ENCODE results near the gene IQSEC1.

Gene IQSEC1

GRCh38 chr3:13037458-13038117 is 35.6 kb downstream of the IQSEC1 start:
- Mint-ChIP-seq H3K27ac (no peak overlapping the region), H3K36me3 (ENCODE audit: low read depth) (no peaks in the 10 kb centered on the region), H3K9me3 (no peaks in the 10 kb centered on the region), H3K4me3 (no peak overlapping the region), H3K27me3 (ENCODE audit: low read depth) (no peaks in the 10 kb centered on the region), H3K4me1 (ENCODE audit: low read depth) (no peaks in the 10 kb centered on the region)
- DNase-seq (ENCODE audit: low spot score): no peak

DNA sequence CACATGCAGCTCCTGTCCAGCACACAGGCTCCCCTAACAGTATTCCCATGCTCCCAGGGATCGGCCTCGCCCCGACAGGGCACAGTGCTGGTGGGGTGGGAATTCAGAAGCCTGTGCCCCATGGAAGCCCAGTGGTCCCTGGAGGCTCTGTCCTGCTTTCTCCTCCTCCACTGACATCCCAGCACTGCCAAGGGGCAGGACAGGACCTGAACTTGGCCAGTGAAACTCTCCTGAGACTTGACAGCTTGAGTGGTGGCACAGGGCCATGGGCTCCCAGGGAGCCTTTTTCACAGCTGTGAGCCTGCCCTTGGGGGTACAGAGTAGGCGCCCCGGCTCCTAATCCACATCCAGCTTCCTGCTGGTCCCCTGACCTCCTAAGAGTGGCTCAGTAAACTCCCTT is 38.4 kb downstream of the IQSEC1 start:
- H3K4me1 Mint-ChIP-seq (ENCODE audit: low read depth): no peaks in the 10 kb centered on the region
- no peak overlapping the region for H3K27ac Mint-ChIP-seq
- no peak for DNase-seq (ENCODE audit: low spot score)
- H3K4me3 Mint-ChIP-seq: no peak overlapping the region
- no peaks in the 10 kb centered on the region for H3K27me3 Mint-ChIP-seq (ENCODE audit: low read depth)
- no peaks in the 10 kb centered on the region for H3K36me3 Mint-ChIP-seq (ENCODE audit: low read depth)
- no peaks in the 10 kb centered on the region for H3K9me3 Mint-ChIP-seq

- Mint-ChIP-seq H3K9me3 (no peaks in the 10 kb centered on the region), H3K27me3 (ENCODE audit: low read depth) (no peaks in the 10 kb centered on the region), H3K27ac (no peak overlapping the region), H3K36me3 (ENCODE audit: low read depth) (no peaks in the 10 kb centered on the region), H3K4me3 (no peak overlapping the region), H3K4me1 (ENCODE audit: low read depth) (no peaks in the 10 kb centered on the region)
- DNase-seq (ENCODE audit: low spot score): no peak
Observed at GRCh38 chr3:13034109-13034800, 39.0 kb downstream of the IQSEC1 start.

- DNase-seq (ENCODE audit: low spot score): no peak
- Mint-ChIP-seq H3K27me3 (ENCODE audit: low read depth) (no peaks in the 10 kb centered on the region), H3K27ac (no peak overlapping the region), H3K9me3 (no peaks in the 10 kb centered on the region), H3K4me3 (no peak overlapping the region), H3K4me1 (ENCODE audit: low read depth) (no peaks in the 10 kb centered on the region), H3K36me3 (ENCODE audit: low read depth) (no peaks in the 10 kb centered on the region)
Observed at GRCh38 chr3:13032206-13032605, 41.0 kb downstream of the IQSEC1 start.

- H3K27ac Mint-ChIP-seq: no peak overlapping the region
- H3K36me3 Mint-ChIP-seq (ENCODE audit: low read depth): no peaks in the 10 kb centered on the region
- H3K4me3 Mint-ChIP-seq: no peak overlapping the region
- no peak for DNase-seq (ENCODE audit: low spot score)
- H3K4me1 Mint-ChIP-seq (ENCODE audit: low read depth): no peaks in the 10 kb centered on the region
- H3K27me3 Mint-ChIP-seq (ENCODE audit: low read depth): no peaks in the 10 kb centered on the region
- H3K9me3 Mint-ChIP-seq: no peaks in the 10 kb centered on the region
Observed at GRCh38 chr3:13031621-13032020, 41.6 kb downstream of the IQSEC1 start.

DNA sequence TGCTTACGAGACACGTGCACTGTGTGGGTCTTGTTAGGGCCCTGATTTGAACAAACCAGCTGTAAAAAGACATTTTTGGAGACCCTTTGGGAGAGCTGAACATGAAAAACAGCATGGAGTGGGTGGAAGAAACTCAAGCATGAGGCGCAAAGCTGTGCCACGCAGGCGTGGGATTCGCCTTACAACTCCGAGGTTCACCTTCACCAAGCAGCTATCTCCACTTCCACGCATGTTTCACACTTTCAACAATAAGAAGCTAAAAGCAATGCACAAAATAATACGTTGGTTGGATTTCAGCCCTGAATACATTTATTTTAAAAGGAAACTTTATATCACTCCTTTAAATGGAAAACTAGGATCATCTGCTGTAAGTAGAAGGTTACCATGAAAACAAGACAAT is 42.5 kb downstream of the IQSEC1 start:
- Mint-ChIP-seq H3K4me1 (ENCODE audit: low read depth) (no peaks in the 10 kb centered on the region), H3K9me3 (no peaks in the 10 kb centered on the region), H3K27ac (no peak overlapping the region), H3K27me3 (ENCODE audit: low read depth) (no peaks in the 10 kb centered on the region), H3K4me3 (no peak overlapping the region), H3K36me3 (ENCODE audit: low read depth) (no peaks in the 10 kb centered on the region)
- no peak for DNase-seq (ENCODE audit: low spot score)

DNA sequence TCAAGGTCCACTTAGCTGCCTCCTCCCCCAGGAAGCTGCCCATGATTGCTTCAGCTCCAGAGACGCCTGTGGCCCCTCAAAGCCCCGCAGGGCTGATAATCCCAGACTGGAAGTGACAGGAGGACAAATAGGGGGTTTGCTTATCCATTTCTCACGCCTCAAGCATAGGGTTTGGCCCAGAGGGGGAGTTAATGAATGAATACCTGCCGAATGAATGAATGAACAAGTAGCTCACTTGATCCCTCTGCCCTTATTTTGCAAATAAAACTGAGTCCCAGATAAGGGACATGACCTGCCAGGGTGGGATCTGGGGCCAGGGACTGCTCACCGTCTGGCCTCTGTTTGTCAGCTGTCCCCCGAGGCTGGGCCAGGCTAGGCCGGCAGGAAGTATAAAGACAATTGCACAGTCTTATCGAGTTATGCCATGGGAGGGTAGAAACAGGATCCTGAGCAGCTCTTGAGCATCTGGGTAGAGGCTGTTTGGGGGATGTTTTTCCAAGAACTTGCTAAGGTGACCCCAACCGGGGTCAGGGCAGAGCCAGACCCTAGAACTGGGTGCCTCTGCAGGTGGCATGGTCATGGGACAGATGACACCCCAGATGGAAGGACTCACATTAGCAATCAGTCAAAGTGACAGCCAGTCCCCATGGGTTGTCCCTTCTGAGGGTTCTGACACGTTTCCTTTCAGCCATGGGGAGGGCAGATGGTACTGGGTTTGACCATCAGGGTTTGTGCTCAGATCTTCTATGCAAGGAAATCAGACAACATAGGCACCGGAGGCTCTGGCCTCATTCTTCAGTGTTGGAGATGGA is 45.0 kb downstream of the IQSEC1 start:
- Mint-ChIP-seq H3K4me3 (no peak overlapping the region), H3K36me3 (ENCODE audit: low read depth) (no peaks in the 10 kb centered on the region), H3K27me3 (ENCODE audit: low read depth) (no peaks in the 10 kb centered on the region), H3K27ac (no peak overlapping the region), H3K4me1 (ENCODE audit: low read depth) (no peaks in the 10 kb centered on the region), H3K9me3 (no peaks in the 10 kb centered on the region)
- no peak for DNase-seq (ENCODE audit: low spot score)

DNA sequence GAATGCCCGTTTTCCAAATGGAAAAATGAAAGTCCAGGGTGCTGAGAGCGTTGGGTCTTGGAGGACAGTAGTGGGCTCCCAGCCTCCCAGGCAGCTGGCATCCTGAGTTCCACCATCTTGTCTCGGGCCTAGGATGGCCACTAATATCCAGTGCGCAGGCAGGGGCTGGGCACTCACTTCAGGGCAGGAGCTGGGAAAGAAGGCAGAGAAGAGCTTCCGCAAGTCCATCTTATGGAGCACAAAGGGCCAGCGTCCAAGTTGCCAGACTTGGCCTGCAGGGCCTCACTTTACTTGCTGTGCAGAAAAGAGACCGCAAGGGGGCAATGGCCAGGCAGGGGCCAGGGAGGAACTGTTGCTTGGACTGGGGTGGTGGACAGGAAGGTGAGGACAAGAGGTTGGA is 46.1 kb downstream of the IQSEC1 start:
- no peak for DNase-seq (ENCODE audit: low spot score)
- H3K36me3 Mint-ChIP-seq (ENCODE audit: low read depth): no peaks in the 10 kb centered on the region
- H3K27ac Mint-ChIP-seq: no peak overlapping the region
- H3K9me3 Mint-ChIP-seq: no peaks in the 10 kb centered on the region
- no peaks in the 10 kb centered on the region for H3K27me3 Mint-ChIP-seq (ENCODE audit: low read depth)
- no peaks in the 10 kb centered on the region for H3K4me1 Mint-ChIP-seq (ENCODE audit: low read depth)
- H3K4me3 Mint-ChIP-seq: no peak overlapping the region

- H3K4me1 Mint-ChIP-seq (ENCODE audit: low read depth): no peaks in the 10 kb centered on the region
- no peaks in the 10 kb centered on the region for H3K9me3 Mint-ChIP-seq
- no peak overlapping the region for H3K27ac Mint-ChIP-seq
- DNase-seq (ENCODE audit: low spot score): no peak
- no peak overlapping the region for H3K4me3 Mint-ChIP-seq
- no peaks in the 10 kb centered on the region for H3K27me3 Mint-ChIP-seq (ENCODE audit: low read depth)
- H3K36me3 Mint-ChIP-seq (ENCODE audit: low read depth): no peaks in the 10 kb centered on the region
Observed at GRCh38 chr3:13026534-13026933, 46.7 kb downstream of the IQSEC1 start.

DNA sequence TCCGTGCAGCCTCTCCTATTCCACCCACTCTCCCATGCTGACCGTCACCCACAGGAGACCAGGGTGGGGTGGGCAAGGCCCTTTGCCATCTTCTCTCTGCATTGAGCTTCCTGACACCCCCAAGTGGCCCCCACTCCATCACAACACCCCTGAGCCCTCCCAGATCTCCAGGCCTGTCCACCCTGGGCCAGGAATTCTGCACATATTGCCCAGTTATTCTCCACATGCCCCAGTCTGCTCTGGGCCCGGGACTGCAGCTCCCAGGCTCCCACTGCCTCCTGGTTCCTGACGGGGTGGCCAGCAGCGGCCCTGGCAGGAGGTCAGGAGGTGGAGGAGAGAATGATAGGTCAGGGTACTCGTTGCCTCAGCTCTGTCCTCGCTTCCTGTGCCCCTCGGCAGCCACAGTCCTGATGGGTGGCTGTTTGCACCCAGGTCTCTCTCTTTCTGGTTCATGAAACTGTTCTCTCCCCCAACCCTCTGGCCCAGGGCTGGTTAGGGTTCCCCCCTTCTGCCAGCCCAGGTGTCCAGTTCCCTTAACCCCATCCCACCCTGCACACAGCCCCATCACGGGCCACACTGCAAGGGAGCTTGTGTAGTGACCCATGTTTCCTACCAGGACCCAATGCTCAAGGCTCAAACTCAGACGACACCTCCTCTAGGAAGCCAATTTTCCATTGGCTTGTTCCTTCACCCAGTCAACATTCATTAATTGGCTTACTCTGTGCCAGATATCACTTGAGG is 47.3 kb downstream of the IQSEC1 start:
- H3K27ac Mint-ChIP-seq: no peak overlapping the region
- no peaks in the 10 kb centered on the region for H3K4me1 Mint-ChIP-seq (ENCODE audit: low read depth)
- no peak for DNase-seq (ENCODE audit: low spot score)
- no peaks in the 10 kb centered on the region for H3K27me3 Mint-ChIP-seq (ENCODE audit: low read depth)
- no peaks in the 10 kb centered on the region for H3K9me3 Mint-ChIP-seq
- H3K36me3 Mint-ChIP-seq (ENCODE audit: low read depth): no peaks in the 10 kb centered on the region
- H3K4me3 Mint-ChIP-seq: no peak overlapping the region

GRCh38 chr3:13025090-13025489 is 48.1 kb downstream of the IQSEC1 start:
- Mint-ChIP-seq H3K9me3 (no peaks in the 10 kb centered on the region), H3K4me3 (no peak overlapping the region), H3K36me3 (ENCODE audit: low read depth) (no peaks in the 10 kb centered on the region), H3K4me1 (ENCODE audit: low read depth) (peaks cover 4% of the 10 kb centered on the region), H3K27ac (no peak overlapping the region), H3K27me3 (ENCODE audit: low read depth) (no peaks in the 10 kb centered on the region)
- DNase-seq (ENCODE audit: low spot score): peak; percentile 13

DNA sequence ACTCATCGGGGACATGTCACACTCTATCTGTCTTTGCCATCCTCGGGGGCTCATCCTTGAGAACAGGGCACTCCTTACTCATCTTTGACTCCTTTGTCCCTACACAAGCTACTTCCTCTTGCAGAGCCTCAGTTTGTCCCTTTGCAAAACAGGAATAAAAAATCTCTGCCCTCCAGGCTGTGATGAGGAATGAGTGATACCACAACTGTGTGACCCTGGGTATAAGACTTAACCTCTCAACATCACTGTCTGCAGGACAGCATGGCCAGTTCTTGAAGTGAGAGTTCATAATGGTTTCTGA is 48.5 kb downstream of the IQSEC1 start:
- Mint-ChIP-seq H3K4me3 (no peak overlapping the region), H3K27ac (no peak overlapping the region), H3K36me3 (ENCODE audit: low read depth) (no peaks in the 10 kb centered on the region), H3K9me3 (no peaks in the 10 kb centered on the region), H3K4me1 (ENCODE audit: low read depth) (peaks cover 4% of the 10 kb centered on the region), H3K27me3 (ENCODE audit: low read depth) (no peaks in the 10 kb centered on the region)
- DNase-seq (ENCODE audit: low spot score): no peak

DNA sequence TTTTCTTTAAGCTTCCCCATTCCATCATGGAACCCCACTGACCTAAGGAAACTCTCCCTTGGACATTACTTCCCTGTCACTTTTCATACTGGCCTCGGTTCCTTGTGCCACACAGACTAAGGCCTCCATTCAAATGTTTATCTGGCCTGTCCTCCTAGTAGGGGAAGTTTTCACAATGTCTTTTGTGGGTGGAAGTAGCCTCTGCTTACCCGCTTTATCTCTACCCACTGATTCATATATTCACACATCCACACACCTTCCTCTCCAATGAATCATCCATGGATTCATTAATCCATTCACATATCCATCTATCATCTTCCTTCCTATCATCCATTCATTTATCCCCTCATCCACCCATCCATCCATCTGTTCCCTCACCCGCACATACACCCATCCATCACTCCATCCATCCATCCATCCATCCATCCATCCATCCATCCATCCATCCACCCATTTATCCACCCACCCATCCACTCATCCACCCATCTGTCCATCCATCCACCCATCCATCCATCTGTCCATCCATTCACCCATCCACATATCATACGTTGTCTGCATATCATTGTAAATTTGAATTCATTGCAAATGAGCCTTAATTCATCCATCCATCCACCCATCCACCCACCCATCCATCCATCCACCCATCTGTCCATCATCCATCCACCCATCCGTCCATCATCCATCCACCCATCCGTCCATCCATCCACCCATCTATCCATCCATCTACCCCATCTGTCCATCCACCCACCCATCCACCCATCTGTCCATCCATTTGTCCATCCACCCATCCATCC is 49.1 kb downstream of the IQSEC1 start:
- Mint-ChIP-seq H3K4me1 (ENCODE audit: low read depth) (peaks cover 4% of the 10 kb centered on the region), H3K36me3 (ENCODE audit: low read depth) (no peaks in the 10 kb centered on the region), H3K27ac (no peak overlapping the region), H3K4me3 (no peak overlapping the region), H3K27me3 (ENCODE audit: low read depth) (no peaks in the 10 kb centered on the region), H3K9me3 (no peaks in the 10 kb centered on the region)
- DNase-seq (ENCODE audit: low spot score): no peak
